ENCODE results near the gene MMP14. TPM values are rescaled to one million over a fixed set of nuclear protein-coding genes. Genes with fewer than 3 reads are reported as not detected.
A peak's percentile ranks its signal among the peaks of the same experiment; 100 is the strongest.

The MMP14 gene
- total RNA-seq, 1 donor from 2014 or later: 109 TPM

GRCh38 chr14:22884738-22885523 is 48.5 kb downstream of the MMP14 start:
- no peak for ATAC-seq

- ATAC-seq: no peak
Observed at GRCh38 chr14:22885975-22886374, 49.6 kb downstream of the MMP14 start.

- peak; percentile 69 for ATAC-seq
Observed at GRCh38 chr14:22886500-22887259, 50.3 kb downstream of the MMP14 start.

GRCh38 chr14:22887260-22887989 is 51.0 kb downstream of the MMP14 start:
- peak; percentile 53 for ATAC-seq

- peak; percentile 1 for ATAC-seq
Observed at GRCh38 chr14:22887990-22888378, 51.6 kb downstream of the MMP14 start.

- no peak for ATAC-seq
Observed at GRCh38 chr14:22888662-22889061, 52.3 kb downstream of the MMP14 start.

GRCh38 chr14:22890416-22890815 is 54.0 kb downstream of the MMP14 start:
- no peak for ATAC-seq

- ATAC-seq: peak; percentile 6
Observed at GRCh38 chr14:22892488-22892887, 56.1 kb downstream of the MMP14 start.

- no peak for ATAC-seq
Observed at GRCh38 chr14:22893706-22894105, 57.3 kb downstream of the MMP14 start.

GRCh38 chr14:22895402-22895801 is 59.0 kb downstream of the MMP14 start:
- ATAC-seq: no peak

- no peak for ATAC-seq
Observed at GRCh38 chr14:22896356-22896755, 60.0 kb downstream of the MMP14 start.

GRCh38 chr14:22896760-22897159 is 60.4 kb downstream of the MMP14 start:
- no peak for ATAC-seq

GRCh38 chr14:22897357-22897756 is 61.0 kb downstream of the MMP14 start:
- ATAC-seq: no peak

Other genes starting within 250 kb of the MMP14 start
- gene DAD1, start 247.4 kb upstream of the MMP14 start, total RNA-seq: 163 TPM
- 31.0 TPM for gene ABHD4, start 238.3 kb upstream of the MMP14 start, total RNA-seq
- not detected for gene OR6J1, start 192.2 kb upstream of the MMP14 start, total RNA-seq
- gene OXA1L, start 69.9 kb upstream of the MMP14 start, total RNA-seq: 79.1 TPM
- 1.4 TPM for gene SLC7A7, start 21.1 kb upstream of the MMP14 start, total RNA-seq
- 103 TPM for gene MRPL52, start 6.7 kb upstream of the MMP14 start, total RNA-seq
- gene LRP10, start 35.2 kb downstream of the MMP14 start, total RNA-seq: 173 TPM
- 0.32 TPM for gene REM2, start 46.6 kb downstream of the MMP14 start, total RNA-seq
- gene RBM23, start 82.6 kb downstream of the MMP14 start, total RNA-seq: 35.4 TPM
- gene PRMT5, start 92.8 kb downstream of the MMP14 start, total RNA-seq: 65.4 TPM
- 32.9 TPM for gene HAUS4, start 120.5 kb downstream of the MMP14 start, total RNA-seq
- gene AJUBA, start 146.0 kb downstream of the MMP14 start, total RNA-seq: 26.6 TPM
- gene C14orf93, start 173.6 kb downstream of the MMP14 start, total RNA-seq: 4.6 TPM
- gene PSMB5, start 198.3 kb downstream of the MMP14 start, total RNA-seq: 105 TPM
- gene PSMB11, start 205.6 kb downstream of the MMP14 start, total RNA-seq: not detected
- 3.4 TPM for gene CDH24, start 220.9 kb downstream of the MMP14 start, total RNA-seq